K562 (cell line): Measurements from ENCODE around the gene CHST13. TPM values are rescaled to one million over a fixed set of nuclear protein-coding genes. Genes with fewer than 3 reads are reported as not detected.
"Not testable (repeated sequence)": the region's sequence is repeated elsewhere in the genome, so short reads cannot be mapped to it uniquely, and the experiment has no call there.

Experiments
- ATAC-seq: fragments of 200-7000 bp; cut with Tn5 transposase; 3 replicates; pipeline ENCODE4 v1.9.1; 2020; ENCODE audit warnings: moderate library complexity
- BruUV-seq: library from RNA; stranded (reverse); fragments of 400-500 nt; replicated peaks from 2 replicates; lab custom pipeline; 2021; lab: Mats Ljungman, UMichigan
- CTCF ChIA-PET: fragments of 300-600 bp; formaldehyde crosslinking; extraction: SDS; loops from one replicate; lab custom pipeline; 2021; ENCODE audit warnings: low intra/inter-chr PET ratio; lab: Yijun Ruan, JAX
- POLR2A ChIA-PET: fragments of 300-600, 350-650 bp; sonication (Branson Sonifier 250); formaldehyde crosslinking; extraction: SDS; loops from one replicate; lab custom pipeline; 2021; ENCODE audit warnings: antibody characterized with exemption, inconsistent platforms; lab: Yijun Ruan, JAX
- DNase-seq, 4 experiments: peaks; one replicate each; pipeline versions ENCODE4 v3.0.0 to v3.0.0-alpha.2; 2011 to 2018; ENCODE audit warnings: low spot score in 3 of 4, mixed read lengths in 3 of 4; ENCODE audit errors: extremely low read depth in 1 of 4
- FAIRE-seq: peaks from 2 replicates; lab custom pipeline; 2011; peaks lifted over from hg19 to GRCh38; lab: Jason Lieb, UNC
- H2AFZ ChIP-seq: 2 replicates; pipeline ENCODE4 v1.6.0; 2011; ENCODE audit warnings: low read depth, low read length, control low read depth, inconsistent platforms
- H3K27ac ChIP-seq: fragments of 200-600 bp; 3 replicates; pipeline ENCODE4 v1.8.0; 2011; ENCODE audit warnings: low read depth, mild to moderate bottlenecking, control low read depth, inconsistent platforms, low read length, moderate library complexity, mixed read lengths; ENCODE audit errors: extremely low read depth
- H3K27me3 ChIP-seq, 2 experiments: fragments of 300-600 bp in 1 of 2; 2 replicates in 1 of 2; 3 replicates in 1 of 2; pipeline versions ENCODE4 v1.6.0 to v1.8.0; 2011; ENCODE audit warnings: inconsistent platforms in 2 of 2, low read length in 2 of 2, mild to moderate bottlenecking in 1 of 2, mixed read lengths in 1 of 2, moderate library complexity in 1 of 2; ENCODE audit not compliant: control insufficient read depth in 2 of 2, insufficient read depth in 2 of 2
- H3K36me3 ChIP-seq: fragments of 300-600 bp; 3 replicates; pipeline ENCODE4 v1.8.0; 2011; ENCODE audit warnings: mild to moderate bottlenecking, low read length, inconsistent platforms; ENCODE audit not compliant: control insufficient read depth, insufficient read depth
- H3K4me1 ChIP-seq, 2 experiments: fragments of 200-600 bp in 1 of 2; replicated peaks in 1 of 2; 2 replicates in 1 of 2; 3 replicates in 1 of 2; pipeline versions ENCODE4 v1.5.1 to v1.8.0; 2011; ENCODE audit warnings: inconsistent platforms in 2 of 2, low read length in 2 of 2, mild to moderate bottlenecking in 1 of 2, mixed read lengths in 1 of 2, moderate library complexity in 1 of 2; ENCODE audit not compliant: control insufficient read depth in 2 of 2, insufficient read depth in 2 of 2
- H3K4me2 ChIP-seq: 2 replicates; pipeline ENCODE4 v1.6.1; 2011; ENCODE audit warnings: low read length, control low read depth, inconsistent platforms, mixed read lengths; ENCODE audit not compliant: insufficient read depth
- H3K4me3 ChIP-seq: fragments of 200-600 bp; sonication (generic), shearing (Covaris generic); 2 replicates; pipeline ENCODE4 v1.5.1; 2016; ENCODE audit warnings: control low read depth, inconsistent platforms
- H3K79me2 ChIP-seq: fragments of 200-600 bp; 3 replicates; pipeline ENCODE4 v1.8.0; 2011; ENCODE audit warnings: low read length, inconsistent platforms; ENCODE audit not compliant: control insufficient read depth, insufficient read depth
- H3K9ac ChIP-seq, 2 experiments: 2 replicates each; pipeline versions ENCODE4 v1.6.0 to v1.6.1; 2011; ENCODE audit warnings: low read depth in 2 of 2, low read length in 2 of 2, control low read depth in 1 of 2, inconsistent platforms in 1 of 2, mild to moderate bottlenecking in 1 of 2, mixed read lengths in 1 of 2; ENCODE audit not compliant: insufficient read depth in 1 of 2
- H3K9me1 ChIP-seq: one replicate; pipeline ENCODE4 v1.6.0; 2011; ENCODE audit warnings: inconsistent platforms, mild to moderate bottlenecking, low read length, moderate library complexity; ENCODE audit not compliant: control insufficient read depth, insufficient read depth
- H3K9me3 ChIP-seq: replicated peaks from 2 replicates; pipeline ENCODE4 v1.5.1; 2011; ENCODE audit warnings: low read depth, low read length, inconsistent platforms; ENCODE audit not compliant: control insufficient read depth, insufficient read depth
- H4K20me1 ChIP-seq: replicated peaks from 2 replicates; pipeline ENCODE4 v1.6.1; 2011; ENCODE audit warnings: low read length, inconsistent platforms, mixed read lengths; ENCODE audit not compliant: control insufficient read depth, insufficient read depth
- ETS2 ChIP-seq: IDR thresholded peaks from 2 replicates; pipeline ENCODE4 v1.6.1; 2016; ENCODE audit warnings: borderline replicate concordance, missing genetic modification characterization, mild to moderate bottlenecking, moderate library complexity, missing compliant biosample characterization; ENCODE audit not compliant: poor library complexity, severe bottlenecking
- GTF2E2 ChIP-seq: fragments of 200-800 bp; sonication (Bioruptor generic); IDR thresholded peaks from 2 replicates; pipeline ENCODE4 v1.6.1; 2016; ENCODE audit warnings: missing genetic modification characterization, missing compliant biosample characterization
- KLF13 ChIP-seq: fragments of 450-650 bp; IDR thresholded peaks from 2 replicates; pipeline ENCODE4 v1.6.1; 2016; ENCODE audit warnings: missing genetic modification characterization, low read depth, mild to moderate bottlenecking, missing compliant biosample characterization, moderate library complexity, borderline replicate concordance
- MIER1 ChIP-seq: fragments of 450-650 bp; IDR thresholded peaks from 2 replicates; pipeline ENCODE4 v1.6.1; 2016; ENCODE audit warnings: antibody characterized with exemption, mild to moderate bottlenecking, low read depth
- NELFE ChIP-seq: IDR thresholded peaks from 2 replicates; pipeline ENCODE4 v1.6.1; 2011; ENCODE audit warnings: mild to moderate bottlenecking; ENCODE audit not compliant: insufficient read depth, insufficient read length
- STAT5A ChIP-seq: IDR thresholded peaks from 2 replicates; pipeline ENCODE4 v1.6.1; 2012; ENCODE audit warnings: low read length, inconsistent platforms, borderline replicate concordance
- ZNF224 ChIP-seq: sonication (generic); formaldehyde crosslinking; IDR thresholded peaks from 2 replicates; pipeline ENCODE4 v1.8.0; 2022; ENCODE audit warnings: mild to moderate bottlenecking, missing genetic modification reagents
- WGBS: fragments of 100-300 bp; shearing (Covaris generic); methylation state at CpG from one replicate; pipeline ENCODE4 v1.1.6; 2016; ENCODE audit warnings: low coverage, mixed read lengths; ENCODE audit not compliant: insufficient coverage; ENCODE audit errors: missing lambda C conversion rate; 5-methylcytosine and 5-hydroxymethylcytosine counted together
- in situ Hi-C: fragments of 300-500 bp; cut with MboI; formaldehyde crosslinking; loops from 4 replicates; pipeline ENCODE4 v1.15.0; 2018; ENCODE audit warnings: inconsistent platforms, mixed read lengths
- intact Hi-C: fragments of 100-400 bp; cut with micrococcal nuclease; formaldehyde crosslinking; loops from 2 replicates; pipeline ENCODE4 v1.14.2; 2022
- polyA plus RNA-seq, 8 experiments: library from polyadenylated mRNA; depleted of rRNA in 4 of 8; stranded (reverse) in 5 of 8; unstranded in 3 of 8; fragments of >200 nt; fragmentation: Nextera tagmentation in 2 of 8; fragmentation: Illumina TruSeq in 1 of 8; extraction: Ambion mirVana in 2 of 8; extraction: Trizol in 1 of 8; gene quantifications; 2 replicates each; pipeline versions ENCODE4 v1.2.1 to v1.2.3, GENCODE V29; 2011 to 2014; ENCODE audit warnings: inconsistent platforms in 1 of 8, missing spikeins in 1 of 8
- total RNA-seq, 7 experiments: library from RNA; depleted of rRNA in 6 of 7; stranded (reverse); fragments of >200 nt in 6 of 7; fragmentation: Illumina TruSeq in 2 of 7; extraction: Trizol in 2 of 7; gene quantifications; 2 replicates each; pipeline versions ENCODE4 v1.2.1 to v1.2.3, GENCODE V29; 2011 to 2021; ENCODE audit warnings: low replicate concordance in 1 of 7
- TF ChIP-seq, protein P1 (sequence below), 2 experiments: fragments of 450-650 bp in 1 of 2; sonication (generic) in 1 of 2; formaldehyde crosslinking; conservative IDR thresholded peaks; 2 replicates each; pipeline versions ENCODE4 v1.4.0 to v1.8.1; 2020 to 2022; ENCODE audit warnings: mild to moderate bottlenecking in 1 of 2, missing genetic modification reagents in 1 of 2

Gene CHST13
- total and polyA plus RNA-seq, 9 of the 15 experiments (the other 6 are each of a cell fraction or from before 2014, with no cell fraction given) = not detected

DNA sequence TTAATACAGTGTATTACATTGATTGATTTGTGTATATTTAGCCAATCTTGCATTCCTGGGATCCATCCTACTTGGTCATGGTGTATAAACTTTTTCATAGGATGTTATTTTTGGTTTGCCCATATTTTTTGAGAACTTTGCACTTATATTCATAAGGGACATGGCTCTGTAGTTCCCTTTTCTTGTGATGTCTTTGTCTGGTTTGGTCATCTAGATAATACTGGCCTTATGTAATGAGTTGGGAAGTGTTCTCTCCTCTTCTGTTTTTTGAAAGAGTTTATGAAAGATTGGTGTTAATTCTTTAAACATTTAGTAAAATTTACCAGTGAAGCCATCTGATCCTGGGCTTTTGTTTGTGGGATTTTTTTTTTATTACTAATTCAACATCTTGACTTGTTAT, 9.6 kb downstream of the CHST13 start:
- Histone ChIP-seq H3K4me2 (no peak overlapping the region), H3K27me3 (peaks cover 0 to 10% of the 10 kb centered on the region in 2 experiments; a peak in 1 of 5 replicates)
- in situ Hi-C loops = no loop called here

DNA sequence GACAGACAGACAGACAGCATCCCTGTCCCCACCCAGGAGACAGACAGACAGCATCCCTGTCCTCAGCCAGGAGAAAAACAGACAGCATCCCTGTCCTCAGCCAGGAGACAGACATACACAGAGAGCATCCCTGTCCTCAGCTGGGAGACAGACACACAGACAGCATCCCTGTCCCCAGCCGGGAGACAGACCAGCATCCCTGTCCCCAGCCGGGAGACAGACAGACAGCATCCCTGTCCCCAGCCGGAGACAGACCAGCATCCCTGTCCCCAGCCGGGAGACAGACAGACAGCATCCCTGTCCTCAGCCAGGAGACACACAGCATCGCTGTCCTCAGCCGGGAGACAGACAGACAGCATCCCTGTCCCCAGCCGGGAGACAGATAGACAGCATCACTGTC, 10.8 kb downstream of the CHST13 start:
- intact Hi-C loops, H3K9me1 ChIP-seq, H3K27me3 ChIP-seq, H3K9me3 ChIP-seq, H2AFZ ChIP-seq, H3K79me2 ChIP-seq, BruUV-seq, H3K4me2 ChIP-seq, FAIRE-seq, POLR2A ChIA-PET, H3K27ac ChIP-seq, DNase-seq, ATAC-seq, H3K4me1 ChIP-seq, H3K36me3 ChIP-seq, H3K9ac ChIP-seq, H4K20me1 ChIP-seq, H3K4me3 ChIP-seq, in situ Hi-C loops: not testable (repeated sequence)
- WGBS = 0% methylated on average over 6 of the region's 7 CpGs
- CTCF ChIA-PET = interaction anchor here (0.6 kb wide), 1 partner anchor 81 kb away, joined by 3 read pairs; no protein-coding TSS in a partner anchor

More for the DNA sequence above, 9.6 kb downstream of the CHST13 start:
- no peaks in the 10 kb centered on the region for H3K9me3 ChIP-seq
- H2AFZ ChIP-seq = no peak overlapping the region
- H3K9me1 ChIP-seq = no peaks in the 10 kb centered on the region
- H3K9ac ChIP-seq = no peak overlapping the region
- TF ChIP-seq GTF2E2 (tag) (no peak), KLF13 (no peak), STAT5A (no peak), ZNF224 (CRISPR knock-in tag) (no peak), NELFE (no peak), ETS2 (tag) (no peak), MIER1 (no peak)
- TF ChIP-seq, protein P1, sequence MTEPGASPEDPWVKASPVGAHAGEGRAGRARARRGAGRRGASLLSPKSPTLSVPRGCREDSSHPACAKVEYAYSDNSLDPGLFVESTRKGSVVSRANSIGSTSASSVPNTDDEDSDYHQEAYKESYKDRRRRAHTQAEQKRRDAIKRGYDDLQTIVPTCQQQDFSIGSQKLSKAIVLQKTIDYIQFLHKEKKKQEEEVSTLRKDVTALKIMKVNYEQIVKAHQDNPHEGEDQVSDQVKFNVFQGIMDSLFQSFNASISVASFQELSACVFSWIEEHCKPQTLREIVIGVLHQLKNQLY (CRISPR knock-in tag; conservative IDR thresholded peaks at IDR 0.05) = no peak
- H4K20me1 ChIP-seq = no peaks in the 10 kb centered on the region
- no TSS peak for BruUV-seq
- no peak overlapping the region for H3K4me3 ChIP-seq
- ATAC-seq (no peak), FAIRE-seq (no peak), DNase-seq (no peak)
- CTCF ChIA-PET = no interaction called here
- no peak overlapping the region for H3K27ac ChIP-seq
- intact Hi-C loops = no loop called here
- H3K4me1 ChIP-seq = peaks cover 0 to 3% of the 10 kb centered on the region in 2 experiments; a peak in 2 of 5 replicates
- no peaks in the 10 kb centered on the region for H3K79me2 ChIP-seq
- POLR2A ChIA-PET = no interaction called here
- H3K36me3 ChIP-seq = no peaks in the 10 kb centered on the region
